ENCODE results near the gene B3GALT5. TPM values are rescaled to one million over a fixed set of nuclear protein-coding genes. Genes with fewer than 3 reads are reported as not detected.
"Not testable (repeated sequence)": the region's sequence is repeated elsewhere in the genome, so short reads cannot be mapped to it uniquely, and the experiment has no call there.

The B3GALT5 gene
- total RNA-seq, 3 donors from 2014 or later: 2.3 to 2.9 TPM; not detected in 1

GRCh38 chr21:39576518-39577128 is 36.1 kb upstream of the B3GALT5 start:
- no peaks in the 10 kb centered on the region for H3K27me3 ChIP-seq
- H3K9me3 ChIP-seq: no peaks in the 10 kb centered on the region
- no peaks in the 10 kb centered on the region for H3K36me3 ChIP-seq
- no peak overlapping the region for H3K4me3 ChIP-seq
- no peak for DNase-seq (ENCODE audit: low spot score in 2 of 2)
- TF ChIP-seq POLR2A (IDR thresholded peaks at IDR 0.05): no peak
- TF ChIP-seq POLR2AphosphoS5 (IDR thresholded peaks at IDR 0.05): no peak
- TF ChIP-seq CTCF (IDR thresholded peaks at IDR 0.05): no peak
- intact Hi-C loops (cut with DNase I; ENCODE audit: low total_unique reads): loop anchor here (1.0 kb wide), 1 partner anchor 20 kb away; no protein-coding TSS in a partner anchor
- no peaks in the 10 kb centered on the region for H3K4me1 ChIP-seq
- H3K27ac ChIP-seq: no peak overlapping the region

- H3K4me1 ChIP-seq: no peaks in the 10 kb centered on the region
- intact Hi-C loops (cut with DNase I; ENCODE audit: low total_unique reads): loop anchor here (1.0 kb wide), 1 partner anchor 11 kb away; no protein-coding TSS in a partner anchor
- TF ChIP-seq POLR2A (IDR thresholded peaks at IDR 0.05) (no peak), CTCF (IDR thresholded peaks at IDR 0.05) (no peak), POLR2AphosphoS5 (IDR thresholded peaks at IDR 0.05) (no peak)
- no peak overlapping the region for H3K27ac ChIP-seq
- DNase-seq (ENCODE audit: low spot score in 2 of 2): no peak
- no peaks in the 10 kb centered on the region for H3K36me3 ChIP-seq
- no peaks in the 10 kb centered on the region for H3K9me3 ChIP-seq
- H3K27me3 ChIP-seq: no peaks in the 10 kb centered on the region
- no peak overlapping the region for H3K4me3 ChIP-seq
Observed at GRCh38 chr21:39579734-39580332, 32.9 kb upstream of the B3GALT5 start.

GRCh38 chr21:39580744-39581143 is 32.0 kb upstream of the B3GALT5 start:
- no peaks in the 10 kb centered on the region for H3K4me1 ChIP-seq
- intact Hi-C loops (cut with DNase I; ENCODE audit: low total_unique reads): no loop called here
- H3K36me3 ChIP-seq: no peaks in the 10 kb centered on the region
- no peak for DNase-seq (ENCODE audit: low spot score in 2 of 2)
- H3K27me3 ChIP-seq: no peaks in the 10 kb centered on the region
- no peaks in the 10 kb centered on the region for H3K9me3 ChIP-seq
- TF ChIP-seq CTCF (IDR thresholded peaks at IDR 0.05) (no peak), POLR2AphosphoS5 (IDR thresholded peaks at IDR 0.05) (no peak), POLR2A (IDR thresholded peaks at IDR 0.05) (no peak)
- no peak overlapping the region for H3K4me3 ChIP-seq
- H3K27ac ChIP-seq: no peak overlapping the region

- Histone ChIP-seq H3K4me3 (no peak overlapping the region), H3K27ac (no peak overlapping the region), H3K4me1 (no peaks in the 10 kb centered on the region), H3K36me3 (no peaks in the 10 kb centered on the region), H3K9me3 (no peaks in the 10 kb centered on the region), H3K27me3 (no peaks in the 10 kb centered on the region)
- no peak for TF ChIP-seq CTCF (IDR thresholded peaks at IDR 0.05)
- TF ChIP-seq POLR2AphosphoS5 (IDR thresholded peaks at IDR 0.05): no peak
- no peak for TF ChIP-seq POLR2A (IDR thresholded peaks at IDR 0.05)
- intact Hi-C loops (cut with DNase I; ENCODE audit: low total_unique reads): no loop called here
- no peak for DNase-seq (ENCODE audit: low spot score in 2 of 2)
Observed at GRCh38 chr21:39581414-39581813, 31.3 kb upstream of the B3GALT5 start.

GRCh38 chr21:39582749-39583148 is 30.0 kb upstream of the B3GALT5 start:
- intact Hi-C loops (cut with DNase I; ENCODE audit: low total_unique reads): no loop called here
- Histone ChIP-seq H3K4me3 (no peak overlapping the region), H3K9me3 (peaks cover 0 to under 1% of the 10 kb centered on the region in 2 donors), H3K4me1 (no peaks in the 10 kb centered on the region), H3K27ac (no peak overlapping the region), H3K36me3 (no peaks in the 10 kb centered on the region), H3K27me3 (no peaks in the 10 kb centered on the region)
- TF ChIP-seq POLR2AphosphoS5 (IDR thresholded peaks at IDR 0.05): no peak
- TF ChIP-seq POLR2A (IDR thresholded peaks at IDR 0.05): no peak
- no peak for TF ChIP-seq CTCF (IDR thresholded peaks at IDR 0.05)
- no peak for DNase-seq (ENCODE audit: low spot score in 2 of 2)

GRCh38 chr21:39583586-39583985 is 29.2 kb upstream of the B3GALT5 start:
- H3K4me3 ChIP-seq; DNase-seq (ENCODE audit: low spot score in 2 of 2); H3K9me3 ChIP-seq; H3K27me3 ChIP-seq; intact Hi-C loops (cut with DNase I; ENCODE audit: low total_unique reads); H3K36me3 ChIP-seq; H3K4me1 ChIP-seq; H3K27ac ChIP-seq: not testable (repeated sequence)

Measured in breast epithelium (tissue), 4 donors.